ENCODE measurements around the gene CHML.

CHML gene

DNA sequence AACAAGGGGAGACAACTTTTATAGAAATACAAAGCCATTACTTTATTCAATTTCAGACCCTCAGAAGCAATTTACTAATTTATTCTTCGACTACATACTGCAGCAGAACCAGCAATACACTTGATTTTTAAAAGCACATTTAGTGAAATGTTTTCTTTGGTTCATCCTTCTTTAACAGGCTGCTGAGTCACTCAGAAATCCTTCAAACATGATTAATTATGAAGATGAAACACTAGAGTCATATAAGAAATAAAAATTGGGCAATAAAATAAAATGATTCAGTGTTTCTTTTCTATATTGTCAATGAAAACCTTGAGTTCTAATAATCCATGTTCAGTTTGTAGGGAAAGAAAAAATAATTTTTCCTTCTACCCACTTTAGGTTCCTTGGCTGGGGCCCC lies 47.0 kb downstream of the CHML start:
- TF ChIP-seq EGR1 (IDR thresholded peaks at IDR 0.05) = no peak
- TF ChIP-seq FOXM1 (IDR thresholded peaks at IDR 0.05; ENCODE audit: borderline replicate concordance, low read depth) = no peak
- no peak for TF ChIP-seq TEAD4 (IDR thresholded peaks at IDR 0.05)
- TF ChIP-seq, protein P1, sequence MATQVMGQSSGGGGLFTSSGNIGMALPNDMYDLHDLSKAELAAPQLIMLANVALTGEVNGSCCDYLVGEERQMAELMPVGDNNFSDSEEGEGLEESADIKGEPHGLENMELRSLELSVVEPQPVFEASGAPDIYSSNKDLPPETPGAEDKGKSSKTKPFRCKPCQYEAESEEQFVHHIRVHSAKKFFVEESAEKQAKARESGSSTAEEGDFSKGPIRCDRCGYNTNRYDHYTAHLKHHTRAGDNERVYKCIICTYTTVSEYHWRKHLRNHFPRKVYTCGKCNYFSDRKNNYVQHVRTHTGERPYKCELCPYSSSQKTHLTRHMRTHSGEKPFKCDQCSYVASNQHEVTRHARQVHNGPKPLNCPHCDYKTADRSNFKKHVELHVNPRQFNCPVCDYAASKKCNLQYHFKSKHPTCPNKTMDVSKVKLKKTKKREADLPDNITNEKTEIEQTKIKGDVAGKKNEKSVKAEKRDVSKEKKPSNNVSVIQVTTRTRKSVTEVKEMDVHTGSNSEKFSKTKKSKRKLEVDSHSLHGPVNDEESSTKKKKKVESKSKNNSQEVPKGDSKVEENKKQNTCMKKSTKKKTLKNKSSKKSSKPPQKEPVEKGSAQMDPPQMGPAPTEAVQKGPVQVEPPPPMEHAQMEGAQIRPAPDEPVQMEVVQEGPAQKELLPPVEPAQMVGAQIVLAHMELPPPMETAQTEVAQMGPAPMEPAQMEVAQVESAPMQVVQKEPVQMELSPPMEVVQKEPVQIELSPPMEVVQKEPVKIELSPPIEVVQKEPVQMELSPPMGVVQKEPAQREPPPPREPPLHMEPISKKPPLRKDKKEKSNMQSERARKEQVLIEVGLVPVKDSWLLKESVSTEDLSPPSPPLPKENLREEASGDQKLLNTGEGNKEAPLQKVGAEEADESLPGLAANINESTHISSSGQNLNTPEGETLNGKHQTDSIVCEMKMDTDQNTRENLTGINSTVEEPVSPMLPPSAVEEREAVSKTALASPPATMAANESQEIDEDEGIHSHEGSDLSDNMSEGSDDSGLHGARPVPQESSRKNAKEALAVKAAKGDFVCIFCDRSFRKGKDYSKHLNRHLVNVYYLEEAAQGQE (IDR thresholded peaks at IDR 0.05; ENCODE audit: low read depth) = no peak
- TF ChIP-seq CREB1 (IDR thresholded peaks at IDR 0.05; ENCODE audit: low read depth) = no peak
- TF ChIP-seq TCF12 (IDR thresholded peaks at IDR 0.05; ENCODE audit: low read depth) = no peak
- no peak for TF ChIP-seq NFIC (IDR thresholded peaks at IDR 0.05)
- no peak for TF ChIP-seq EP300 (IDR thresholded peaks at IDR 0.05; ENCODE audit: borderline replicate concordance)
- TF ChIP-seq ZBTB7A (IDR thresholded peaks at IDR 0.05; ENCODE audit: low read depth) = no peak
- no peak for TF ChIP-seq CEBPB (IDR thresholded peaks at IDR 0.05)
- TF ChIP-seq, protein P2, sequence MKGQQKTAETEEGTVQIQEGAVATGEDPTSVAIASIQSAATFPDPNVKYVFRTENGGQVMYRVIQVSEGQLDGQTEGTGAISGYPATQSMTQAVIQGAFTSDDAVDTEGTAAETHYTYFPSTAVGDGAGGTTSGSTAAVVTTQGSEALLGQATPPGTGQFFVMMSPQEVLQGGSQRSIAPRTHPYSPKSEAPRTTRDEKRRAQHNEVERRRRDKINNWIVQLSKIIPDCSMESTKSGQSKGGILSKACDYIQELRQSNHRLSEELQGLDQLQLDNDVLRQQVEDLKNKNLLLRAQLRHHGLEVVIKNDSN (IDR thresholded peaks at IDR 0.05) = no peak
- TF ChIP-seq, protein P3, sequence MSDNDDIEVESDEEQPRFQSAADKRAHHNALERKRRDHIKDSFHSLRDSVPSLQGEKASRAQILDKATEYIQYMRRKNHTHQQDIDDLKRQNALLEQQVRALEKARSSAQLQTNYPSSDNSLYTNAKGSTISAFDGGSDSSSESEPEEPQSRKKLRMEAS (IDR thresholded peaks at IDR 0.05) = no peak
- TF ChIP-seq YY1 (IDR thresholded peaks at IDR 0.05; ENCODE audit: low read depth) = no peak
- TF ChIP-seq TAF1 (IDR thresholded peaks at IDR 0.05; ENCODE audit: low read depth) = no peak
- no peak for TF ChIP-seq RAD21 (IDR thresholded peaks at IDR 0.05; ENCODE audit: low read depth)

DNA sequence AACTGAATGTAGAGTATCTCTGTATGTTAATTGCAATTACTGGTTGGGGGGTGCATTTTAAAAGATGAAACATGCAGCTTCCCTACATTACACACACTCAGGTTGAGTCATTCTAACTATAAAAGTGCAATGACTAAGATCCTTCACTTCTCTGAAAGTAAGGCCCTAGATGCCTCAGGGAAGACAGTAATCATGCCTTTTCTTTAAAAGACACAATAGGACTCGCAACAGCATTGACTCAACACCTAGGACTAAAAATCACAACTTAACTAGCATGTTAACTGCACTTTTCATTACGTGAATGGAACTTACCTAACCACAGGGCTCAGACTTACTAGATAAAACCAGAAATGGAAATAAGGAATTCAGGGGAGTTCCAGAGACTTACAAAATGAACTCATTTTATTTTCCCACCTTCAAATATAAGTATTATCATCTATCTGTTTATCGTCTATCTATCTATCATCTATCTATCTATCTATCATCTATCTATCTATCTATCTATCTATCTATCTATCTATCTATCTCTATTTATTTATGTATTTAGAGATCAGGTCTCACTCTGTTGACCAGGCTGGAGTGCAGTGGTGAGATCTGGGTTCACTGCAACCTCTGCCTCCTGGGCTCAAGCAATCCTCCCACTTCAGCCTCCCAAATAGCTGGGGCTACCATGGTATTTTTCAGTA lies 47.8 kb downstream of the CHML start:
- TF ChIP-seq ZBTB7A (IDR thresholded peaks at IDR 0.05; ENCODE audit: low read depth) (no peak), CEBPB (IDR thresholded peaks at IDR 0.05) (no peak), NFIC (IDR thresholded peaks at IDR 0.05) (no peak), EP300 (IDR thresholded peaks at IDR 0.05; ENCODE audit: borderline replicate concordance) (no peak), TCF12 (IDR thresholded peaks at IDR 0.05; ENCODE audit: low read depth) (no peak), EGR1 (IDR thresholded peaks at IDR 0.05) (no peak), CREB1 (IDR thresholded peaks at IDR 0.05; ENCODE audit: low read depth) (no peak), FOXM1 (IDR thresholded peaks at IDR 0.05; ENCODE audit: borderline replicate concordance, low read depth) (no peak), YY1 (IDR thresholded peaks at IDR 0.05; ENCODE audit: low read depth) (no peak), RAD21 (IDR thresholded peaks at IDR 0.05; ENCODE audit: low read depth) (no peak), TAF1 (IDR thresholded peaks at IDR 0.05; ENCODE audit: low read depth) (no peak), TEAD4 (IDR thresholded peaks at IDR 0.05) (no peak)
- TF ChIP-seq, protein P1 (IDR thresholded peaks at IDR 0.05; ENCODE audit: low read depth) = no peak
- TF ChIP-seq, protein P2 (IDR thresholded peaks at IDR 0.05) = no peak
- TF ChIP-seq, protein P3 (IDR thresholded peaks at IDR 0.05) = no peak

DNA sequence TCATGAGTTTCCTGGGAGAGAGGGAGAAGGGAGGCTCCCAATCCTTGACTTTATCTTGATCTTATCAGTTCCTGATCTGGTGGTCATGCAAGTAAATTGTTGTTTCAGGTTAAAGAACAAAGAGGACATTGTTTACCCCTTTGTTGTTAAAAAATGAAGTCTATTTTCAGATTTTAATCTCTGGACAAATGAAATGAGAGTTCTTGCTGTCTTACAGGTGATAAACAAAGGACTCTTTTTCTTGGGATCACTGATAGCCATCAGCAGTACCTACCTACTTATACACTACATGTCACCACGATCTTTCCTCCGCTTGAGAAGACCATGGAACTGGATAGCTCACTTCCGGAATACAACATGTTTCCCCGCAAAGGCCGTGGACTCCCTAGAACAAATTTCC lies 48.4 kb downstream of the CHML start:
- no peak for TF ChIP-seq EP300 (IDR thresholded peaks at IDR 0.05; ENCODE audit: borderline replicate concordance)
- TF ChIP-seq, protein P2 (IDR thresholded peaks at IDR 0.05) = no peak

DNA sequence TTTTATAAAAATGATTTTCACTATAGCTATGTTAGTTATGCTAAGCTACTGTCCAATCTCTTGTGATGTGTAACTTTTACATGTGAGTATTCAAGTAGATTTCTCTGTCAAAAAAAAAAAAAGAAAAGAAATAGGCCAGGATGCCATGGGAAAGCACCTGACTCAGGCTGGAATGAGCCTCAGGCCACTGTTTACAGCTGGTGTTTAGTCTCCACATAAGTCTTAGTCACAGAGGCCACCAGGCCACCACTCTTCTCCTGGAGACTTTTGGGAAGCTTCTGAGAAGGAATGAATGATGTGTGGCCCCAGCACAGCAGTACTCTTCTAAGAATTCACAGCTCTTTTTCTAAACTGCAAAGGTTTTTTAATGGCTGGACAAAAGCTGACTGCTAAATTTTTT lies 48.9 kb downstream of the CHML start:
- TF ChIP-seq TCF12 (IDR thresholded peaks at IDR 0.05; ENCODE audit: low read depth) (no peak), CREB1 (IDR thresholded peaks at IDR 0.05; ENCODE audit: low read depth) (no peak), EP300 (IDR thresholded peaks at IDR 0.05; ENCODE audit: borderline replicate concordance) (no peak), TAF1 (IDR thresholded peaks at IDR 0.05; ENCODE audit: low read depth) (no peak), ZBTB7A (IDR thresholded peaks at IDR 0.05; ENCODE audit: low read depth) (no peak), NFIC (IDR thresholded peaks at IDR 0.05) (no peak), TEAD4 (IDR thresholded peaks at IDR 0.05) (no peak), RAD21 (IDR thresholded peaks at IDR 0.05; ENCODE audit: low read depth) (no peak), EGR1 (IDR thresholded peaks at IDR 0.05) (no peak), YY1 (IDR thresholded peaks at IDR 0.05; ENCODE audit: low read depth) (no peak), FOXM1 (IDR thresholded peaks at IDR 0.05; ENCODE audit: borderline replicate concordance, low read depth) (no peak), CEBPB (IDR thresholded peaks at IDR 0.05) (no peak)
- TF ChIP-seq, protein P2 (IDR thresholded peaks at IDR 0.05) = no peak
- TF ChIP-seq, protein P1 (IDR thresholded peaks at IDR 0.05; ENCODE audit: low read depth) = no peak
- TF ChIP-seq, protein P3 (IDR thresholded peaks at IDR 0.05) = no peak

Data from Ishikawa (cell line).